Activated CD4-positive, alpha-beta T cell treated with anti-CD3 and anti-CD28 coated beads for 1 hour (primary cell): ENCODE results near the gene NAV3.

Source experiments
- DNase-seq: peaks from one replicate; pipeline ENCODE4 v3.0.0-alpha.2; 2020

NAV3 gene

GRCh38 chr12:78121969-78122610 lies 291.4 kb downstream of the NAV3 start:
- DNase-seq: no peak

GRCh38 chr12:78128211-78128610 lies 297.5 kb downstream of the NAV3 start:
- DNase-seq: no peak

GRCh38 chr12:78143717-78144116 lies 313.0 kb downstream of the NAV3 start:
- DNase-seq: no peak

- no peak for DNase-seq
Measured at GRCh38 chr12:78145398-78145797, 314.7 kb downstream of the NAV3 start.

GRCh38 chr12:78146365-78146772 lies 315.7 kb downstream of the NAV3 start:
- DNase-seq: no peak

- DNase-seq: no peak
Measured at GRCh38 chr12:78149459-78149858, 318.8 kb downstream of the NAV3 start.

GRCh38 chr12:78155546-78155945 lies 324.9 kb downstream of the NAV3 start:
- no peak for DNase-seq

- no peak for DNase-seq
Measured at GRCh38 chr12:78156751-78157150, 326.1 kb downstream of the NAV3 start.

- DNase-seq: no peak
Measured at GRCh38 chr12:78157199-78157598, 326.5 kb downstream of the NAV3 start.

- no peak for DNase-seq
Measured at GRCh38 chr12:78164154-78164553, 333.5 kb downstream of the NAV3 start.

- no peak for DNase-seq
Measured at GRCh38 chr12:78167510-78167909, 336.8 kb downstream of the NAV3 start.

- no peak for DNase-seq
Measured at GRCh38 chr12:78171061-78171460, 340.4 kb downstream of the NAV3 start.

GRCh38 chr12:78176643-78177042 lies 345.9 kb downstream of the NAV3 start:
- DNase-seq: no peak

GRCh38 chr12:78177298-78177697 lies 346.6 kb downstream of the NAV3 start:
- no peak for DNase-seq

- no peak for DNase-seq
Measured at GRCh38 chr12:78179346-78179745, 348.7 kb downstream of the NAV3 start.

- DNase-seq: no peak
Measured at GRCh38 chr12:78181544-78182162, 351.0 kb downstream of the NAV3 start.

- no peak for DNase-seq
Measured at GRCh38 chr12:78183824-78184223, 353.1 kb downstream of the NAV3 start.

GRCh38 chr12:78185109-78185508 lies 354.4 kb downstream of the NAV3 start:
- DNase-seq: no peak

- no peak for DNase-seq
Measured at GRCh38 chr12:78185651-78186050, 355.0 kb downstream of the NAV3 start.

GRCh38 chr12:78186670-78187069 lies 356.0 kb downstream of the NAV3 start:
- no peak for DNase-seq

GRCh38 chr12:78187741-78188140 lies 357.0 kb downstream of the NAV3 start:
- DNase-seq: no peak

GRCh38 chr12:78189656-78190055 lies 359.0 kb downstream of the NAV3 start:
- DNase-seq: no peak

GRCh38 chr12:78191611-78192010 lies 360.9 kb downstream of the NAV3 start:
- DNase-seq: no peak

GRCh38 chr12:78192979-78193378 lies 362.3 kb downstream of the NAV3 start:
- no peak for DNase-seq

GRCh38 chr12:78194448-78194847 lies 363.8 kb downstream of the NAV3 start:
- DNase-seq: no peak
